SK-N-SH (cell line): ENCODE data around the gene RGS11.

Source experiments
- FOSL2 ChIP-seq: IDR thresholded peaks from 2 replicates; pipeline ENCODE4 v1.4.0; 2012; ENCODE audit warnings: low read depth, mild to moderate bottlenecking, moderate library complexity, borderline replicate concordance
- GABPA ChIP-seq: IDR thresholded peaks from 2 replicates; pipeline ENCODE4 v1.4.0; 2012; ENCODE audit warnings: low read depth, mild to moderate bottlenecking
- NFIC ChIP-seq: IDR thresholded peaks from 2 replicates; pipeline ENCODE4 v1.4.0; 2012; ENCODE audit warnings: borderline replicate concordance
- RAD21 ChIP-seq: IDR thresholded peaks from 2 replicates; pipeline ENCODE4 v1.6.1; 2012; ENCODE audit warnings: mild to moderate bottlenecking, low read length
- TF ChIP-seq, protein P1 (sequence below): fragments of 200-600 bp; sonication (generic); IDR thresholded peaks from 2 replicates; pipeline ENCODE4 v1.6.1; 2017; ENCODE audit warnings: antibody characterized with exemption, mild to moderate bottlenecking, moderate library complexity
- TF ChIP-seq, protein P2 (sequence below): IDR thresholded peaks from 2 replicates; pipeline ENCODE4 v1.6.1; 2012; ENCODE audit warnings: mild to moderate bottlenecking, low read depth, low read length, moderate library complexity

DNA sequence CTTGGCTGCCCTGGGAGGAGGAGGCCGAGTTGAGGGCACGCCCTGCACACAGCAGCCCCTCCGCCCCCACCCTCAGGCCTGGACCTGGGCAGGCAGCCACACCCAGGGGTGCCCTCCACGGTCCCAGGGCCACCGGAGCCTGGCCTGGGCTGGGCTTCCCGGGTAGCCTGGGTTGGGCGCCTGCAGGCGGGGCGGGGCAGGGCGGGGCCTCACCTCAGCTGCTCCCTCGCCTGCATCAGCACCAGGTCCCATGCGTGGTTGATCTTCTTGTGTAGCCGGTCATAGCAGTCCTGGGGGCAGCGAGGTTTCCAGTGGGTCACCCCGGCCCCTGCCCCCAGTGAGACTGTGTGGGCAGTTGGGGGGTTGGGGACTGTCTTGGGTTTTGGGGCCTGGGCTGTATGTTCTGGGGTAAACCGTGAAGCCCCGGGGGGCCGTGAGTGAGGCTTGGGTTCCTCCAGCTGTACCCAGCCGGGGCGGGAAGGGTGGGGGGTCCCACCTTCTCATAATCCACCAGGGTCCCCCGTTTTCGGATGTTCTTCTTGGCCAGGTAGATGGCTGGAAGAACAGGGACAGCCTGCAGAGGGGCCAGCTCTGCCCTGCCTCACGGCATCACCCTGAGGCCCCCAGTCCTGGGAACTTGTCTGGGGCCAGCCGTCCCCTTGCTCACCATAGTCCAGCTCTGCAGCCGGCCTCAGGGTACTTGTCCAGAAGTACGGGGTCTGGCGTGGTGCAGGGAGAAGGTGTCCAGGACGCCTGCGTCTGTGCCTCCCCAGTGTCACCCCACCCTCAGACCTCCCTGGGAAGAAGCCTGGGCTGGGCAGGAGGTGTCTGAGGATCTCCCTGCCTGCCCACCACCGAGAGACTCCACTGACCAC lies 2.0 kb downstream of the RGS11 start:
- TF ChIP-seq, protein P1, sequence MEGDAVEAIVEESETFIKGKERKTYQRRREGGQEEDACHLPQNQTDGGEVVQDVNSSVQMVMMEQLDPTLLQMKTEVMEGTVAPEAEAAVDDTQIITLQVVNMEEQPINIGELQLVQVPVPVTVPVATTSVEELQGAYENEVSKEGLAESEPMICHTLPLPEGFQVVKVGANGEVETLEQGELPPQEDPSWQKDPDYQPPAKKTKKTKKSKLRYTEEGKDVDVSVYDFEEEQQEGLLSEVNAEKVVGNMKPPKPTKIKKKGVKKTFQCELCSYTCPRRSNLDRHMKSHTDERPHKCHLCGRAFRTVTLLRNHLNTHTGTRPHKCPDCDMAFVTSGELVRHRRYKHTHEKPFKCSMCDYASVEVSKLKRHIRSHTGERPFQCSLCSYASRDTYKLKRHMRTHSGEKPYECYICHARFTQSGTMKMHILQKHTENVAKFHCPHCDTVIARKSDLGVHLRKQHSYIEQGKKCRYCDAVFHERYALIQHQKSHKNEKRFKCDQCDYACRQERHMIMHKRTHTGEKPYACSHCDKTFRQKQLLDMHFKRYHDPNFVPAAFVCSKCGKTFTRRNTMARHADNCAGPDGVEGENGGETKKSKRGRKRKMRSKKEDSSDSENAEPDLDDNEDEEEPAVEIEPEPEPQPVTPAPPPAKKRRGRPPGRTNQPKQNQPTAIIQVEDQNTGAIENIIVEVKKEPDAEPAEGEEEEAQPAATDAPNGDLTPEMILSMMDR, result no peak
- TF ChIP-seq RAD21, result no peak
- no peak for TF ChIP-seq NFIC
- TF ChIP-seq GABPA, result no peak
- TF ChIP-seq, protein P2, sequence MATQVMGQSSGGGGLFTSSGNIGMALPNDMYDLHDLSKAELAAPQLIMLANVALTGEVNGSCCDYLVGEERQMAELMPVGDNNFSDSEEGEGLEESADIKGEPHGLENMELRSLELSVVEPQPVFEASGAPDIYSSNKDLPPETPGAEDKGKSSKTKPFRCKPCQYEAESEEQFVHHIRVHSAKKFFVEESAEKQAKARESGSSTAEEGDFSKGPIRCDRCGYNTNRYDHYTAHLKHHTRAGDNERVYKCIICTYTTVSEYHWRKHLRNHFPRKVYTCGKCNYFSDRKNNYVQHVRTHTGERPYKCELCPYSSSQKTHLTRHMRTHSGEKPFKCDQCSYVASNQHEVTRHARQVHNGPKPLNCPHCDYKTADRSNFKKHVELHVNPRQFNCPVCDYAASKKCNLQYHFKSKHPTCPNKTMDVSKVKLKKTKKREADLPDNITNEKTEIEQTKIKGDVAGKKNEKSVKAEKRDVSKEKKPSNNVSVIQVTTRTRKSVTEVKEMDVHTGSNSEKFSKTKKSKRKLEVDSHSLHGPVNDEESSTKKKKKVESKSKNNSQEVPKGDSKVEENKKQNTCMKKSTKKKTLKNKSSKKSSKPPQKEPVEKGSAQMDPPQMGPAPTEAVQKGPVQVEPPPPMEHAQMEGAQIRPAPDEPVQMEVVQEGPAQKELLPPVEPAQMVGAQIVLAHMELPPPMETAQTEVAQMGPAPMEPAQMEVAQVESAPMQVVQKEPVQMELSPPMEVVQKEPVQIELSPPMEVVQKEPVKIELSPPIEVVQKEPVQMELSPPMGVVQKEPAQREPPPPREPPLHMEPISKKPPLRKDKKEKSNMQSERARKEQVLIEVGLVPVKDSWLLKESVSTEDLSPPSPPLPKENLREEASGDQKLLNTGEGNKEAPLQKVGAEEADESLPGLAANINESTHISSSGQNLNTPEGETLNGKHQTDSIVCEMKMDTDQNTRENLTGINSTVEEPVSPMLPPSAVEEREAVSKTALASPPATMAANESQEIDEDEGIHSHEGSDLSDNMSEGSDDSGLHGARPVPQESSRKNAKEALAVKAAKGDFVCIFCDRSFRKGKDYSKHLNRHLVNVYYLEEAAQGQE, result no peak
- TF ChIP-seq FOSL2, result no peak
